Fibroblast of gingiva (primary cell): ENCODE data around the gene SKI.
A peak's percentile ranks its signal among the peaks of the same experiment; 100 is the strongest.

Source experiments
- DNase-seq: peaks from one replicate; pipeline ENCODE4 v3.0.0-alpha.2; 2011; ENCODE audit warnings: low read depth

SKI gene

DNA sequence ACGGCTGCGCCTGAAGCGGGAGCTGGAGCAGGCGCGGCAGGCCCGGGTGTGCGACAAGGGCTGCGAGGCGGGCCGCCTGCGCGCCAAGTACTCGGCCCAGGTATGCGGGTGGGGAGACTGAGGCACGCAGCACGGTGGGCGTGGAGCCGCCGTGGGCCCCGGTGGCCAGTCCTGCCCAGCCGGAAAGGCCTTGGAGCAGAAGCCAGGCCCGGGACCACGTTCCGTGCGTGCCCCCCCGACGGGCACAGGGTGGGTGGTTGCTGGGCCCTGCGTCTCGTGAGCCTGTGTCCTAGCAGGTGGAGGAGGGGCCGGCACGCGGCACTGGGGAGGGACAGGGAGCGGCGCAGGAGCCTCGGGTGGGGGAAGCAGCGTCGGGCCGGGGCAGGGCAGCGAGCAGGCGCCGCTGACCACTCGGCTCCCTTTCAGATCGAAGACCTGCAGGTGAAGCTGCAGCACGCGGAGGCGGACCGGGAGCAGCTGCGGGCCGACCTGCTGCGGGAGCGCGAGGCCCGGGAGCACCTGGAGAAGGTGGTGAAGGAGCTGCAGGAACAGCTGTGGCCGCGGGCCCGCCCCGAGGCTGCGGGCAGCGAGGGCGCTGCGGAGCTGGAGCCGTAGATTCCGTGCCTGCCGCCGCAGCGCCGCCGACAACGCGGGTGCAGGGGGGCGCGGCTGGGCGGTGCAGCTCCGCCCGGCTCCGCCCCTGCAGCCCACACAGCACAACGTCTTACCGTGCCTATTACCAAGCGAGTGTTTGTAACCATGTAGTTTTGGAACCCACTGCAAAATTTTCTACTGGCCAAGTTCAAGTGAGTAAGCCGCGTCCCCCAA, 78.2 kb downstream of the SKI start:
- DNase-seq, result no peak

- DNase-seq, result no peak
Observed at GRCh38 chr1:2307064-2307605, 79.0 kb downstream of the SKI start.

- DNase-seq, result no peak
Observed at GRCh38 chr1:2307972-2308371, 79.9 kb downstream of the SKI start.

DNA sequence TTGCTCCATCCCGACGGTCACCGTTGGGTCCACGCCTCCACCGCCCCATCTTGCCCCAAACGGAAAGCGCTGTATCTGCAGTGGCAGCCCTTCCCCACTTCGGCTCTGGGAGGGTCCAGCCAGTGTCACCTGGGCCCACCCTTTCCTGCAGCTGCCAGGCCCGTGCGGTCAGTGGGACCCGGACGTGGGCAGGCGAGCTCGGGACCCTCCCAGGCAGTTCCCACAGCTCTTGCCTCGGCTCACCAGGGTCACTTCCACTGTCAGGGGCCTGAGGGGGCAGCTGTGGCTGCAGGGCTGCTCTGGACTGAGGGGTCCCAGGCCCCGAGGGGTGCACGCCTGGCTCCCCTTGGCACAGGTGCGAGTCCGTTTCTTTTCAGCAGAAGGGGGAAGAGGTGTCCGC, 80.7 kb downstream of the SKI start:
- no peak for DNase-seq

DNA sequence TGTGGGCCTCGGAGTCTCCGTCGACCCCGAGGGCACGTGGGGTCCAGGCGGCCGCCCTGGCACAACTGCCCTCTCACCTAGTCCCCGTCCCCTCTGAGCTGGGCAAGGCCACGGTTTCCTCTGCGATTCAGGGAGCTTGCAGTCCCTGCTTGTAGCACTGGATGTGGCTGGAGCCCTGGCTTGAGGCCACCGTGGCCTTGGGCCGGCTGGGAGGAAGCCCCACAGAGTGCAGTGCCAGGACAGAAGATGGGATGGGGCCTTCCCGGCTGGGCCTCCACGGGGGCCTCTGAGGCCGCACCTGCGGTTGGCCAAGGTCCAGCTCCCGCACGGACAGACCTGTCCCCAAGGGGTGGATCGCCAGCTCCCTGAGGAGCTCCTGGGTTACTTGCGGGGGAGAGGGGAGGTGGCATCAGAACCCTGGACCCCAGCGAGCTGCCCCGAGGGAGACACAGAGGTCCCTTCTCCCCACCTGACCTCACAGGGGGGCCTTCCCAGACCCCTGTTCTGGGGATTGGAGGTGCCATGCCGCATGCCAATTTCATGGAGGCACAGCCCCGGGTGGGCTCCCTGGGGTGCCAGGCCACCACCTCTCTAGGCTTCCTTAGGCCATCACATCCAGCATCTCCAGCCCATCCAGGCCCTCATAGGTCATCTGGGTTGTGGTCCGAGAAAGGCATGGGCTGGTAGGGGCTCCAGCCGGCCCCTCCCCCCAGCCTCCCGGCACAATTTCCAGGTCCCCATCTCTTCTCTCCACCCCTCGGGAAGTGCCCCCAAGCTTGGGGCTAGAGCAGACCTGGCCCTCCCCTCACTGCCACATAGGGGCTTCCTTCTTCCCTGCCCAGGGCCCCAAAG, 82.4 kb downstream of the SKI start:
- DNase-seq, result no peak

DNA sequence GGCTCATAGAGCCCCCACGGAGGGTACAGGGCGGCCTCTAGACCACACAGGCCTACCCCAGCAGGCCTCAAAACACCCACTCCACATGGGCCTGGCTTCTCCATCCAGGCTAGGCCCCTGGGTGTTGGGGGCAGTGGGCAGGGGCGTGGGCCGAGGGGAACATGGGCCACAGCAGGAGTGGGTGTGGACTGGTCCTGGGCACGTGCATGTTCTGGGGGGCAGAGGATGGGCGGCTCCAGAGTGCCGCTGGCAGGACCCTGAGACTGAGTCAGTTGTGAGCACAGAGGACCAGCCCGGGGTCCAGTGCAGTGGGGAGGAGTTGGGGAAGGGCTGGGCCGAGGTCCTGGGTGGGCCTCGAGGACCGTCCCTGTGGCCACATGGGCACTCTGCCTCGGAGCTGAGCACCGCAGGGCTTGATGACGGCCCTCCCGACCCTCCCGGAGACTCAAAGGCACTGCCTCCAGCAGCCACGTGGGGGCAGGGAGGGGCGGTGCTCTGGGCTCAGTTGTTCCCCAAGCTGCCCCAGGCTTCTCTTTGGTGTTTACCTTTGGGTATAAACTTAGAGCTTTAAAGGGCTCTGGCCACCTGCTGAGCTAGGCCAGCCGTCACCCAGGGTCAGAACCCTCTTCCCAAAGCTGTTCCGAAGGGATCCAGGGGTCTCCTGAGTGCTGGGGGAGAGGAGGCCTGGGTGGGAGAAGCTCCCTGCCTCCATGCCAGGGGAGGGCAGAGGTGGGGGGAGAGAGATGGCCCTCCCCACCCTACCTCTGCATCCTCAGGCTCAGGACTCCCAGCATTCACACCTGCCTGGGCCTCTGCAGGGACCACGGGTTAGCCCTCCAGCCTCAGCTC, 83.3 kb downstream of the SKI start:
- peak; percentile 34 for DNase-seq

GRCh38 chr1:2312160-2312514, 84.0 kb downstream of the SKI start:
- no peak for DNase-seq

GRCh38 chr1:2312515-2313301, 84.6 kb downstream of the SKI start:
- DNase-seq, result no peak

DNA sequence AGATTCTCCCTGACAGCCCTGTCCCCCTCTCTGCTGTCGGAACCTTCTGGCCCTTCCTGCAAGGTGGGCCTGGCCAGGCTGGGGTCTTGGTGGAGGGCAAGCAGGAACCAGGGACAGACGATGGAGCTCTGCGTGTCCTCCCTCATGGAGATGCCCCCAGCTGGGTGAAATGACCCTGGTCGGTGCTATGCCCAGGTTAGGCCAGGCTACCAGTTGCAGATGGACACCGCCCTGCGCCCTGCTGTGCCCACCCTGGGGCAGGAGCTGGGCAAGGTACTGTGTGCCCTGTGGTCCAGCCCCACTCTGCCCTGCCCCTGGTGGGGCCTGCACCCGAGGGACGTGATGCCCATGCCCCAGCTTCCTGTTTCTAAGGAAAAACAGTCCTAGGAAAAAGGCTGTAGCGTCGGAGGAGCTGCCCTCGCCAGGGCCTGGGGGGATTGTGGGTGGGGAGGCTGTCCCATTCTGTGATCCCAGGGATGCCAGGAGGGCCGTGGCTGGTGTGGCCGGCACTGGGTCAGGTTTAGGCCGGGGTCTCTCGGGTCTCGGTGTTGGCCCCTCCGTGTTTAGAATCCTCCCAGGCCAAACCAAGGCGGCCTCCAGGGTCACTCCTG, 85.6 kb downstream of the SKI start:
- DNase-seq, result no peak

DNA sequence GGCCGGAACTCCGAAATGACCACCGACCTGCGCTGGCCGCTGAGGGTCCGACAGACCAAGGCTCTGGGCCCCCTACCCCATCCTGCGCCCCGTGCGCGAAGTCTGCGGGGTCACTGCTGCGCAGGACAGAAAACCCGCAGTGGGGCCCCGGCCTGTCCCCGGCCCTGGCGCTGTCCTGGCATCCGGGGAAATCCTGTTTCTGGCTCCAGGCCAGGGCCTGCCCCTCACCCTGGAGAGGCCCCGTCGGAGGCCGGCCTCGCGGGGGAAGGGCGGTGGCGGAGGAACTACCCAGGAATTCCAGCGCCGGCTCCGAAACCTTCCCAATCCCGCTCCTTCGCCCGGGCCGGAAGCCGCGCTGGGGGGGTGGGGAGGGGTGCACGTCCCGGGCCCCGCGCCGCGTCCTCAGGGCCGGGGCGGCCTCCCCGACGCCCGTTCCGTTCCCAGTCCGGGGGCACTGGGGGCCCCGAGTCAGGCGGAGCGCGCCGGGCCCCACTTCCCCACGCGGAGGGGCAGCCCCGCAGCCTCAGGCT, 86.2 kb downstream of the SKI start:
- DNase-seq, result peak; percentile 49

GRCh38 chr1:2314803-2315673, 86.9 kb downstream of the SKI start:
- DNase-seq, result peak; percentile 26

DNA sequence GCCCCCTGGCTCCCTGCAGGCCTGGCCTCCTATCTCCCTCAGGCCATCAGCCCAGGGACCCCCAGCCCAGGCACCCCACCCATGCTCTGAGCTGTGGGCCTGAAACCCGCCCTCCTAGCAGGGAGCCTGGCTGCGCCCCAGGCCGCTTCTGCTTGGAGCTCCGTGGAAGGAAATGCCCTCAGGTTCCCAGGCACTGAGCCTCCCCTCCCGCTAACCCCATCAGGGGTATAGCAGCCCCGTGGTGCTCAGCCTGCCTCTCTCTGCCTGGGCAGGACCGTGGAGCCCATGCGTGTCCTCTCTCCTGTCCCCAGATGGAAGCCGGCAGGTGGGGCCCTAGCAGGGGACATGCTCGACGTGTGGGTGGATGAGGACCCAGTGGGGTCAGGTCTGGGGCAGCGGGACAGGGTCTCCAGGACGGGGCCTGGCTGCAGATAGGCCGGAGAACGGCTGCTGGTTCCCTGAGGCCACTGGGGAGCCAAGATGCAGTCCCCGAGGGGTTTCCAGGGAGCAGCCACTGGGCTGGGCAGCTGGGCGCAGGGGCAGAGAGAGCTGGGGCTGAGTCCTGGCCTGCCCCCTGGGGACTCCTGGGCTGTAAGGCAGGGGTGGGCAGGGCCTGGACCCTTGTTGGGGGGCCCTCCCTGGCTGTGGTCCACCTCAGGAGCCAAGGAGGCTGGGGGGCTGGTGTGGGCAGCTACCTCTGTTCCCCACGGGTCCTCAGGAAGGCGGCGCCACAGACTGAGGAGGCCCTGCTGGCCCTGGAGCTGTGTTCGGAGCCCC, 87.7 kb downstream of the SKI start:
- DNase-seq, result no peak

GRCh38 chr1:2316451-2316961, 88.4 kb downstream of the SKI start:
- DNase-seq, result no peak

GRCh38 chr1:2317230-2318065, 89.3 kb downstream of the SKI start:
- no peak for DNase-seq

- DNase-seq, result no peak
Observed at GRCh38 chr1:2318314-2319278, 90.5 kb downstream of the SKI start.

DNA sequence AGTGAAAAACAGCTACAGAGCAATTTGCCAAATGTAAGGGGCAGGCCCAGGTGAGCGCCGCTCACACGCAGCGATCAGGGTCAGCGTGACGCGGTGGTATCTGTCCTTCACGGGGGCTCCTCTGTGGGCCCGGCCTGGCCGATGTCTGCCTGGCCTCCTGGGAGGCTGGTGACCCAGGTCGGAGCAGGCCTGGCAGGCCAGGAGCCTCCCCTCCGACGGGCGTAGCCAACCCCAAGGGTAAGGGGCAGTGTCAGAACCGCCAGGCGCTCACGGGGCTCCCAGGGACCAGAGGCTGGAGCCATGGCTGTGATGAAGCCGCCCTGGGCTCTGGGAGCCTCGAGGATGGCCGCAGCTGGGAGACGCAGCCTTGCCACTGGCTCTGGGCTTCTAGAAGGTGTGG, 91.2 kb downstream of the SKI start:
- DNase-seq, result no peak
